Stimulated activated CD8-positive, alpha-beta memory T cell treated with anti-CD3 and anti-CD28 coated beads, Interleukin-7, amount 100 ng/mL, for 48 hours (primary cell): ENCODE data around the gene RREB1.
"Not testable (repeated sequence)": the region's sequence is repeated elsewhere in the genome, so short reads cannot be mapped to it uniquely, and the experiment has no call there.

Experiments
- DNase-seq, 2 donors: peaks; one replicate each; pipeline ENCODE4 v3.0.0-alpha.2; 2020; ENCODE audit warnings: low read depth in 1 of 2; ENCODE audit errors: extremely low read depth in 1 of 2

RREB1 gene

DNA sequence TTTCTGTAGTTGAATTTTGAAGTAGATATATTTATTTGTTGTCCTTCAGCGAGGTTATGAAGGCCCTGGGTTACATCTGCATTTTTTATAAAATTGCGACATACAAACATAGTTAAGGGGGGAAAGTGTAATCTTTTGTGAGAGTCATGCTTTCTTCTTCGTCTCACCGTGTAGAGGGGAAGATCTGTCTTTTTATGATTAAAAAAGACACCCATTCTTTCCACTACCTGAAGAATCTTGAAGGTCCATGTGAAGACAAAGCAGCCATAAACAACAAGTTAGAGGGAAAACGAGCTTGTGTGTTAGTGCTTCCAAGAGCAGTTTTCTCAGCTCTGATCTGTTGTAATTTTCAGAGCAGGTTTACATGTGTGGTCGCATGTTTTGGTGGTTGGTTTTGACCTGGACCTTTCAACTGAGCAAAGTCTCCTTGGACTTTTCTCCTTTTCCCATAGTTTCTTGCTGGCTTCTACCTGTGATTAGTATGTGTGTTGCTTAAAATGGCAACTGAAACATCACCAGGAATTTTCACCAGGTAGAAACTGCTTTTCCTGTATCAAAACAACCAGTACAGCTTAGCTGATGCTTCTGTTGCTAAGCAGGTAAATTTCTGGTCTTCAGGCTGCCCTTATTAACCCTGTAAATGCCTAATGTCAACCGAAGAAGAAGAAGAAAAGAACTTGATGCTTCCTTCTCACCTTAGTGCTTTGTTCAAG is 37.3 kb downstream of the RREB1 start:
- no peak for DNase-seq

GRCh38 chr6:7145585-7145884 is 37.8 kb downstream of the RREB1 start:
- DNase-seq, result no peak

GRCh38 chr6:7145885-7146828 is 38.4 kb downstream of the RREB1 start:
- no peak for DNase-seq

DNA sequence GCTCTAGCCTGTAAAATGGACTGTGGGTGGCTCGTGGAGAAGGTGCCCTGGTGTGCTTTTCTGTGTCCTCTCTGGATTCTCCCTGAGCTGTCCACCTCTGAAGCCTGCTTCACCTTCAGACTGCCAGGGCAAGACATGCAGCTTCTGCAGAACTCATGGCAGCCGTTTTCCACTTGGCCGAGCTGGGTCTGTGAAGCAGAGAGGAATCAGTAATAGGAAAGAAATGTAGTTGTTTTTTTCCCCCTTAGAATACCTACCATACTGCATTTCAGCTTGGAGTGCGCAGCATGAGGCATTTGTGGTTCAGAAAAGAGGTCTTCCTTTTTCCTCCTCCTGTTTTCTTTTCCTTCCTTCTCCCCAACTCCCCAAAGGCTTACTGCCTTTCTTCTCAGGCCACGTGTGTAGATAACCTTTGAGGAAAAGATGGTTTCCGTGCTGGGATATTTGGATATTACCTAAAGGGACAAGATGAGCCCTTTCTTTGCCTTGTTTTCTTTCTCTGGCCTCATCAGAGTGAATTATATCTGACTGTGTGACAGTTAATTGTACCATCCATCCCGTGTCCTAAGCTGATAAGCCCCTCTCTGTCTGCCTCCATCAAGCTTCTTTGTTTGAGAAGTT is 39.4 kb downstream of the RREB1 start:
- no peak for DNase-seq

DNA sequence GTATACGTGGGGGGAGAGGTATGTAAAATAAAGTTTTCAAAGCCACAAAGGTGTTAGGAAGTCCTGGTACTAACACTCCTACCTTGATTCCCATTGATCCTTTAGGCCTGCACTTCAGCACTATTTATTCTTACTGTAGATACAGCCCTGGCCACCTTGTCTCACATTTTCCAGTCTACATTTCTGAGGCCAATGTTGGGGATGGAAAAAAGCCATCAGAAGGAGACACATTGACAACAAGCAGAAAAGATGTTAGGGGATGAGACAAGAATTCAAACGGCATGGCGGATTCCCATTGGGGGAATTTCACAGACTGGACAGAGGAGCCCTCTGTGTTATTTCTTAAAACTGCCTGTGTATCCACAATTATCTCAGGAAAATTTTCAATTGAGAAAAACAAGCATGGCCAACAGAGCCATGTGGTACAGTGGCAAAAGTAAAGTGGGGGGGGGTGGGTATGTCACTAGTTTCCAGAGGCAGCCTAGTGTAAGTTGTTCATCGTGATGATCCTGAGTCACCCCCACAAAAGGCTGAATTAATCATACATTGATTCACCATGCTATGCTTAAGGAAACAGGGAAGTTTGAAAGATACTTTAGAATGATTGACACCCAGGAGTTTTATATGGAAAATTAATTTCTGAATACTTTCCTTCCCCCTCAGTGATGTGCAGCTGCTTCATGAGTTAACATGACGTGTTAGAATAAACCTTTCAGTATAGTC is 40.5 kb downstream of the RREB1 start:
- no peak for DNase-seq

- DNase-seq, result no peak
These were observed 42.8 kb downstream of the RREB1 start for GRCh38 chr6:7150381-7151064.

GRCh38 chr6:7151381-7151780 is 43.6 kb downstream of the RREB1 start:
- no peak for DNase-seq

GRCh38 chr6:7152462-7152861 is 44.7 kb downstream of the RREB1 start:
- no peak for DNase-seq

DNA sequence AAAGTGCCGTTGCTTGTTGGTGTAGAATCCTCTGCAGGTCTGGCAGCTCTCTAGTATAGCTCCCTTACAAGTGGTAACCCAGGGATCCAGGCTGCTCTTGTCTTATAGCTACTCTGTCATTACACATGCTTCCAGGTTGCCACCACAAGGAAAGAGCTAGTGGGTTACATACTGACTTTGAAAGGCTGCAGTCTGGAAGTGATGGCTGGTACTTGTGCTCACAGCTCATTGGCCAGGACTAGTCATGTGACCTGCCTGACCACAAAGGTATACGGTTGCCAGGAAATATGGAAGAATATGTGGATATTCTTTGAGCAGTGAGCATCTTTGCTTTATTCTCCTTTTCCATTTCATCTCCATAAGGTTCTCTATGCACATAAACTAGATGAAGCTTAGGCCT is 46.0 kb downstream of the RREB1 start:
- DNase-seq, result no peak

DNA sequence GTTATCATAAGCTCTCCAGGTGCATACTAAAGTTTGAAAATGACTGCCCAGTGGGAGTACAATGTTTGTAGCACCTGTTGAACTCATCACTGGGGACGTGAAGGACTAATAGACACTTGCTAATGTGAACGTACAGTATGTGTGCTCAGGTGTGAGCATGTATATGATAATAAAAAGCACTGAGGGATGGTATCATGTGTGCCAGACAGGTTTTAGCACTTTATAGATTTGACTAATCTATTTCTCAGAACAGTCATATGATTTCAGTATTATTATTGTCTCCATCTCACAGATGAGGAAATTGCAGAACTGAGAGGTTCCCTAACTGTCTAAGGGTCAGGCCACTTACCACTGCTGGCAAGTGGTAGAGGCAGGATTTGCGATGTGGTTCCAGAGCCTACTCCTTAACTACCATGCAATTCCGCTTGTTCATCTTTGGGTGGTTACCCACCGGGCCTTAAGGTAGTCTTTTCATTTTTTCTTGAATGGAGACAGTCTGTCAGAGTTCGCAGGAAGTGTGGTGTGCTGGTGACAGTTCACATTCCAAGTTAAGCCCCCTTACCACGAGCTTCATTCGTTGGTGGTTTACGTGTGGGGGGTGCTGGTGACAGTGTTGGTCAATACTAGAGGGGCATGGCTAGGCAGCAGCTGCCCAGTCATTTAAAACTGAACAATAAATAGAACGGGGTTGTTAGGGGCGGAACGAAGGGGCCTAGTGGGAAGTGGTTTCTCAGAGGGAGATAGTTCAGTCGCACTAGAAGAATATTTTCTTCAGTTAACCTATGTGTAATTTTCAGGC is 46.8 kb downstream of the RREB1 start:
- no peak for DNase-seq

GRCh38 chr6:7155871-7156579 is 48.3 kb downstream of the RREB1 start:
- no peak for DNase-seq

- no peak for DNase-seq
These were observed 49.0 kb downstream of the RREB1 start for GRCh38 chr6:7156643-7157278.

GRCh38 chr6:7157307-7157706 is 49.5 kb downstream of the RREB1 start:
- DNase-seq, result not testable (repeated sequence)

DNA sequence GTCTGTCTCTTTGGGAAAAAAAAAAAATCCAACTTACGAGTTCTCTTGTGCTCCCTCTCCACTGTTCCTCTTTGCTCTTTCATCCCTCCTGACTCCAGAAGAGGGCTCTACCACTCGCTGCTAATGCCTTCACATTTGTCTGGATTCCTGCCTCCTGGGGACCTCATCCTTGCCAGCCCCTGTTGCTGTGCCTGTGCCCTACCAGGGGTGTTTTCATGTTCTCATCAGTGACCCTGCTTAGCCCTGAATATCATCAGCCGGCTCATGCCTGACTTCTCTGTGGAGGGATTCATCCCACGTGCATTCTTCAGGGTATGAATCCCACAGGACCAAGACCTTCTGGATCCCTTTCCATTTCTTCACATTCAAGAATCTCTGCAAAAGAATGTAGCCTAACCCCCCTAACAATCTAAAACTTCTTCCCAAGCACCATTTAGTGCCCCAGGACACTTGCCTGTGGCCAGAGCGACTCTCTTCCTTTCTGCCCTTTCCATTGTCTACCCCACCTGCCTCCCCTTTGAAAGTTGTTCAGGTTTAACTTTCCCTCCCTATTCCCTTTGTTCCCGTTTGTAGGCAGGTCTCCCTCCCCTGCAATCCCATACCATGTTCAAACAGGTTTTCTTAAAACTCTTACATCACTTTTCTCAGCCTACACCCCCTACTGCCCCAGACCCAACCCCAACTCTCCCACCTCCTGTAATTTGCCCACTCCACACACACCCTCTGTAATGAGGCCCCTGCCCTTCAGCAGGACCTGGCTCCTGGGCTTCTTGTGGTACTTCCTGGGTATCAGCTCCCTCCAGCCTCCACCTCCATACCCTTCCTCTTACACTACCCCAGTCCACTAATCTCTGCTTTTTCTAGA is 50.2 kb downstream of the RREB1 start:
- DNase-seq, result no peak

GRCh38 chr6:7159790-7160525 is 52.2 kb downstream of the RREB1 start:
- no peak for DNase-seq

DNA sequence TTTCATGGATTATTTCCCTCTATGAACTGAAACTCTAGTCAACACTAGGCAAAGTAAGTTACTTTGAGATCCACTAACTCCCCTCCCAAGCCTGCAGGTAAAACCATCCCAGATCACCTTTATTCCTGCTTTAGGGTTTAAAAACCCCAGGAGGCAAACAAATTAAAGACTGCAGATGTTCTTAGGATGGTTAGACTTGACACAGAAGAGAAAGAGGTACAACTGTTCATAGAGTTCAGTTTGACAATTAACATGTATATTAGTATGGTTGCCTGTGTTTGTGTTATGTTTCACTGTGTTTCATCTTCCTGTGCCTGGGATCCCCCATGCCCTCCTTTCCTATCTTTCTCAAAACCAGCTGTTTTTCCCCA is 53.5 kb downstream of the RREB1 start:
- no peak for DNase-seq

DNA sequence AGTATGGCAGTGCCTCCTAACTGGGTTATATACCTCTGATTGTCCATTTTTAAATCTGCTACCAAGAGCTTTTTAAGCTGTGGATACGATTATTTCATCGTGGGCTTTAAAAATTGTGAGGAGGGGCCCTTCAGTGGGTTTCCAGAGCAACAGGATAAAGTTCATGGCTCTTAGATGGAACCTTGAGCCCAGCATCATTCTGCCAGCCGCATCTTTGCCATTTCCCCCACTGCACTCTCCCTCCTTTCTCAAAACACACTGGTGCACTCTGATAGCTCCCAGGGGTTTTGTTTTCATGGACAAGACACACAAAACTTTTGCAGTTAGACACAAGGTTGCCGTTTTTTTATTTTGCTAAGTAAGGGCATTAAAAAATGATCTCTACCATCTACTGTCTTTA is 54.1 kb downstream of the RREB1 start:
- DNase-seq, result no peak
